Neural cell (in vitro differentiated cells): ENCODE measurements around the gene IHH. TPM values are rescaled to one million over a fixed set of nuclear protein-coding genes. Genes with fewer than 3 reads are reported as not detected.

Source experiments
- H2AFZ ChIP-seq: fragments of 200-600, 300-800 bp; sonication (generic), shearing (Covaris generic); 2 replicates; pipeline ENCODE4 v1.6.0; 2014; ENCODE audit warnings: low read depth, mild to moderate bottlenecking, antibody characterized with exemption, low read length, moderate library complexity
- H3F3A ChIP-seq: fragments of 200-600 bp; shearing (Covaris generic); 2 replicates; pipeline ENCODE4 v1.6.1; 2016; ENCODE audit warnings: mild to moderate bottlenecking, moderate library complexity, mixed read lengths, antibody characterized with exemption, low read length; ENCODE audit not compliant: insufficient read depth, poor library complexity, severe bottlenecking
- H3K27ac ChIP-seq: fragments of 200-600, 300-800 bp; sonication (generic), shearing (Covaris generic); 2 replicates; pipeline ENCODE4 v1.5.1; 2014; ENCODE audit warnings: mild to moderate bottlenecking, low read length, moderate library complexity
- H3K27me3 ChIP-seq: fragments of 300-800, 200-600 bp; sonication (generic), shearing (Covaris generic); 2 replicates; pipeline ENCODE4 v1.6.0; 2014; ENCODE audit warnings: mild to moderate bottlenecking, low read depth, low read length, moderate library complexity; ENCODE audit not compliant: insufficient read depth
- H3K36me3 ChIP-seq: fragments of 300-800, 200-600 bp; sonication (generic), shearing (Covaris generic); 2 replicates; pipeline ENCODE4 v1.5.1; 2014; ENCODE audit warnings: mild to moderate bottlenecking, antibody characterized with exemption, low read length, moderate library complexity; ENCODE audit not compliant: insufficient read depth
- H3K4me2 ChIP-seq: fragments of 300-800, 200-600 bp; sonication (generic), shearing (Covaris generic); 2 replicates; pipeline ENCODE4 v1.6.0; 2014; ENCODE audit warnings: mild to moderate bottlenecking, low read length
- H3K4me3 ChIP-seq: fragments of 300-800, 200-600 bp; sonication (generic), shearing (Covaris generic); 2 replicates; pipeline ENCODE4 v1.5.1; 2014; ENCODE audit warnings: mild to moderate bottlenecking, low read length, moderate library complexity
- H3K79me2 ChIP-seq: fragments of 200-600 bp; shearing (Covaris generic); replicated peaks from 2 replicates; pipeline ENCODE4 v1.6.0; 2014; ENCODE audit warnings: mild to moderate bottlenecking, low read length, moderate library complexity; ENCODE audit not compliant: insufficient read depth
- H3K9ac ChIP-seq: fragments of 300-800, 200-600 bp; sonication (generic), shearing (Covaris generic); 2 replicates; pipeline ENCODE4 v1.6.1; 2016; ENCODE audit warnings: mild to moderate bottlenecking, low read length, mixed read lengths
- H3K9me2 ChIP-seq: fragments of 200-600 bp; shearing (Covaris generic); 2 replicates; pipeline ENCODE4 v1.6.1; 2016; ENCODE audit warnings: mild to moderate bottlenecking, low read length, mixed read lengths; ENCODE audit not compliant: insufficient read depth
- H3K9me3 ChIP-seq: fragments of 200-600, 300-800 bp; sonication (generic), shearing (Covaris generic); 2 replicates; pipeline ENCODE4 v1.6.1; 2016; ENCODE audit warnings: mild to moderate bottlenecking, mixed run types, low read length, moderate library complexity, mixed read lengths
- H4K20me1 ChIP-seq: fragments of 200-600 bp; shearing (Covaris generic); 2 replicates; pipeline ENCODE4 v1.6.1; 2016; ENCODE audit warnings: mild to moderate bottlenecking, mixed run types; ENCODE audit not compliant: insufficient read depth
- EP300 ChIP-seq: fragments of 450-650 bp; conservative IDR thresholded peaks from 2 replicates; pipeline ENCODE4 v1.6.1; 2014; ENCODE audit warnings: antibody characterized with exemption, mild to moderate bottlenecking, moderate library complexity; ENCODE audit not compliant: poor library complexity, severe bottlenecking
- EZH2 ChIP-seq: fragments of 200-600, 300-800 bp; shearing (Covaris generic), sonication (generic); IDR thresholded peaks from 2 replicates; pipeline ENCODE4 v1.6.1; 2014; ENCODE audit warnings: antibody characterized with exemption, low read length, borderline replicate concordance, mild to moderate bottlenecking; ENCODE audit not compliant: insufficient read depth, poor library complexity, severe bottlenecking
- MXI1 ChIP-seq: fragments of 450-650 bp; conservative IDR thresholded peaks from 2 replicates; pipeline ENCODE4 v1.6.1; 2014; ENCODE audit warnings: antibody characterized with exemption, mild to moderate bottlenecking; ENCODE audit not compliant: poor library complexity, severe bottlenecking
- POLR2AphosphoS5 ChIP-seq: IDR thresholded peaks from 2 replicates; pipeline ENCODE4 v1.6.1; 2012
- RAD21 ChIP-seq: fragments of 450-650 bp; conservative IDR thresholded peaks from 2 replicates; pipeline ENCODE4 v1.6.1; 2014; ENCODE audit warnings: antibody characterized with exemption, mild to moderate bottlenecking, moderate library complexity
- SMC3 ChIP-seq: fragments of 450-650 bp; conservative IDR thresholded peaks from 2 replicates; pipeline ENCODE4 v1.6.1; 2014; ENCODE audit warnings: antibody characterized with exemption, mild to moderate bottlenecking, moderate library complexity; ENCODE audit not compliant: poor library complexity
- TAF1 ChIP-seq: IDR thresholded peaks from 2 replicates; pipeline ENCODE4 v1.6.1; 2012; ENCODE audit warnings: low read depth
- polyA plus RNA-seq: library from polyadenylated mRNA; depleted of rRNA; stranded (reverse); fragments of >200 nt; gene quantifications from 2 replicates; pipeline ENCODE4 v1.2.3, GENCODE V29; 2014
- TF ChIP-seq, protein P1 (sequence below): IDR thresholded peaks from 2 replicates; pipeline ENCODE4 v1.6.1; 2012; ENCODE audit warnings: borderline replicate concordance
- TF ChIP-seq, protein P2 (sequence below): fragments of 450-650 bp; IDR thresholded peaks from 2 replicates; pipeline ENCODE4 v1.5.1; 2014; ENCODE audit warnings: antibody characterized with exemption, mild to moderate bottlenecking, moderate library complexity; ENCODE audit not compliant: poor library complexity, severe bottlenecking

The IHH gene
- polyA plus RNA-seq, 1 donor from 2014 or later: not detected

DNA sequence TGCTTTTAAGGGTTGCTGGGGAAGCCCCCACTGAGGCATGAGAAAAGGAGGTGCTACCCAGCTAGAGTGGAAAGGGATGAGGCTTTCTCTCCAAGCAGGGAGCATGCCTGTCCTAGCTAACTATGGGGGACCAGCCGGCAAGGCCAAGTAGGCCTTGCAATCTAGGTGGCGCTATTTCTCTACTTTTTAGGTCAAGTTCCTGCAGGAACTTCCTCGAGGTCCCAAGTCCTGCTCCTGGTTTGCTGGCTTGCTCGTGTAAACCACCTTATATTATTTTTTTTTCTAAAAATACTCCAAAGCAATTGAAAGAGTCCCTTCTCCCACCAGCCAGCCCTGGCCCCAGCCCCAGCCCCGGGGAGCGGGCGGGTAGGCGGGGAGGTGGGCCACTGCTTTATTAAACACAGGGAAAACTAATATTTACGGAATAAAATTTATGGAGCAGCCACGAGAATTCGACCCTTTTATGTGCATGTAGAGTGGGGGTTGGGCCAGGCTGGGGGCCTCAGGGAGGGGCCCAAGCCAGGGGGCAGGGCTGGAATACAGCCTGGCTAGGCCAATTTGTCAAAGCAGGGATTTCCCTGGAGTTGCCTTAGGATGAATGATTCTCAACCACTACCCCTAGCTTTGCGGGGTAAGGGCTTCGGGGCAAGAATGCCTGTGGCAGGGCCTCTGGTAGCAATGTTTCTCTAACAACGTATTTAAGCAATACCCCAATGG, 12.8 kb upstream of the IHH start:
- TF ChIP-seq EP300: no peak
- no peak for TF ChIP-seq EZH2
- TF ChIP-seq, protein P1, sequence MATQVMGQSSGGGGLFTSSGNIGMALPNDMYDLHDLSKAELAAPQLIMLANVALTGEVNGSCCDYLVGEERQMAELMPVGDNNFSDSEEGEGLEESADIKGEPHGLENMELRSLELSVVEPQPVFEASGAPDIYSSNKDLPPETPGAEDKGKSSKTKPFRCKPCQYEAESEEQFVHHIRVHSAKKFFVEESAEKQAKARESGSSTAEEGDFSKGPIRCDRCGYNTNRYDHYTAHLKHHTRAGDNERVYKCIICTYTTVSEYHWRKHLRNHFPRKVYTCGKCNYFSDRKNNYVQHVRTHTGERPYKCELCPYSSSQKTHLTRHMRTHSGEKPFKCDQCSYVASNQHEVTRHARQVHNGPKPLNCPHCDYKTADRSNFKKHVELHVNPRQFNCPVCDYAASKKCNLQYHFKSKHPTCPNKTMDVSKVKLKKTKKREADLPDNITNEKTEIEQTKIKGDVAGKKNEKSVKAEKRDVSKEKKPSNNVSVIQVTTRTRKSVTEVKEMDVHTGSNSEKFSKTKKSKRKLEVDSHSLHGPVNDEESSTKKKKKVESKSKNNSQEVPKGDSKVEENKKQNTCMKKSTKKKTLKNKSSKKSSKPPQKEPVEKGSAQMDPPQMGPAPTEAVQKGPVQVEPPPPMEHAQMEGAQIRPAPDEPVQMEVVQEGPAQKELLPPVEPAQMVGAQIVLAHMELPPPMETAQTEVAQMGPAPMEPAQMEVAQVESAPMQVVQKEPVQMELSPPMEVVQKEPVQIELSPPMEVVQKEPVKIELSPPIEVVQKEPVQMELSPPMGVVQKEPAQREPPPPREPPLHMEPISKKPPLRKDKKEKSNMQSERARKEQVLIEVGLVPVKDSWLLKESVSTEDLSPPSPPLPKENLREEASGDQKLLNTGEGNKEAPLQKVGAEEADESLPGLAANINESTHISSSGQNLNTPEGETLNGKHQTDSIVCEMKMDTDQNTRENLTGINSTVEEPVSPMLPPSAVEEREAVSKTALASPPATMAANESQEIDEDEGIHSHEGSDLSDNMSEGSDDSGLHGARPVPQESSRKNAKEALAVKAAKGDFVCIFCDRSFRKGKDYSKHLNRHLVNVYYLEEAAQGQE: no peak
- no peak for TF ChIP-seq TAF1
- no peak for TF ChIP-seq RAD21
- TF ChIP-seq POLR2AphosphoS5: no peak
- TF ChIP-seq MXI1: no peak
- no peak for TF ChIP-seq SMC3
- TF ChIP-seq, protein P2, sequence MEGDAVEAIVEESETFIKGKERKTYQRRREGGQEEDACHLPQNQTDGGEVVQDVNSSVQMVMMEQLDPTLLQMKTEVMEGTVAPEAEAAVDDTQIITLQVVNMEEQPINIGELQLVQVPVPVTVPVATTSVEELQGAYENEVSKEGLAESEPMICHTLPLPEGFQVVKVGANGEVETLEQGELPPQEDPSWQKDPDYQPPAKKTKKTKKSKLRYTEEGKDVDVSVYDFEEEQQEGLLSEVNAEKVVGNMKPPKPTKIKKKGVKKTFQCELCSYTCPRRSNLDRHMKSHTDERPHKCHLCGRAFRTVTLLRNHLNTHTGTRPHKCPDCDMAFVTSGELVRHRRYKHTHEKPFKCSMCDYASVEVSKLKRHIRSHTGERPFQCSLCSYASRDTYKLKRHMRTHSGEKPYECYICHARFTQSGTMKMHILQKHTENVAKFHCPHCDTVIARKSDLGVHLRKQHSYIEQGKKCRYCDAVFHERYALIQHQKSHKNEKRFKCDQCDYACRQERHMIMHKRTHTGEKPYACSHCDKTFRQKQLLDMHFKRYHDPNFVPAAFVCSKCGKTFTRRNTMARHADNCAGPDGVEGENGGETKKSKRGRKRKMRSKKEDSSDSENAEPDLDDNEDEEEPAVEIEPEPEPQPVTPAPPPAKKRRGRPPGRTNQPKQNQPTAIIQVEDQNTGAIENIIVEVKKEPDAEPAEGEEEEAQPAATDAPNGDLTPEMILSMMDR: no peak
- H3K4me2 ChIP-seq: no peak overlapping the region

DNA sequence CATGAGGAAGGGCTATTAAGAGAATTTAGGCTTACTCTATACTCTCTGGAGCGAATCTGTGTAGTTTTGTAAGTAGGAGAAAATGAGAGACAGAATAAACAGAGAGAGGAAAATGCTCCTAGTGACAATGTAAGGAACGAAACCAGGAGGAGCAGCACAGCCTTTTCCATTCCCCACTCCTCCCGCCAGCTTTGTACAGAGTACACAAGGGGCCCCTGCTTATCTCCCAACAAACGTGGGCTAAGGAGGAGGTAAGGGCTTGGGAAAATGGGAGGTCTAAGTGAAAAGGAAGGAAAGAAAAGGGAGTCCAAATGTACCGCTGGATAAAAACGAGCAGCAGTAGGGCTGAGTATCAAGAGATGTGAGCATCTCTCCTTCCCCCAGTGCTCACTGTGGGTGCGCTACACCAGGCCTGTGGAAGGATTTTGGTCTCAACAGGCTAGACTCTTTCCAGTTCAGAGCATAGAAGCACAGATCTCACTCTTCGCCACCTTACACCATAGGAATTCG, 12.1 kb upstream of the IHH start:
- TF ChIP-seq TAF1 (no peak), RAD21 (no peak), MXI1 (no peak), EZH2 (no peak)
- TF ChIP-seq, protein P2: no peak
- Histone ChIP-seq H3K9ac (no peak overlapping the region), H3F3A (no peaks in the 10 kb centered on the region), H3K9me3 (no peaks in the 10 kb centered on the region), H3K27me3 (no peaks in the 10 kb centered on the region), H3K9me2 (no peaks in the 10 kb centered on the region), H3K79me2 (no peaks in the 10 kb centered on the region), H3K4me2 (no peak overlapping the region), H2AFZ (no peak overlapping the region), H3K4me3 (no peak overlapping the region), H3K36me3 (no peaks in the 10 kb centered on the region), H3K27ac (no peak overlapping the region), H4K20me1 (no peaks in the 10 kb centered on the region)

More for the DNA sequence above, 12.8 kb upstream of the IHH start:
- no peaks in the 10 kb centered on the region for H3K27me3 ChIP-seq
- H2AFZ ChIP-seq: no peak overlapping the region
- no peaks in the 10 kb centered on the region for H4K20me1 ChIP-seq
- no peaks in the 10 kb centered on the region for H3K9me3 ChIP-seq
- H3K79me2 ChIP-seq: no peaks in the 10 kb centered on the region
- H3K36me3 ChIP-seq: no peaks in the 10 kb centered on the region
- no peaks in the 10 kb centered on the region for H3F3A ChIP-seq
- H3K4me3 ChIP-seq: no peak overlapping the region
- no peak overlapping the region for H3K27ac ChIP-seq
- no peaks in the 10 kb centered on the region for H3K9me2 ChIP-seq
- no peak overlapping the region for H3K9ac ChIP-seq
